Endothelial cell of umbilical vein (primary cell): ENCODE data around the gene NMD3. TPM values are rescaled to one million over a fixed set of nuclear protein-coding genes. Genes with fewer than 3 reads are reported as not detected.

Source experiments
- BruUV-seq: library from RNA; stranded (reverse); fragments of 400-500 nt; replicated peaks from 2 replicates; lab custom pipeline; 2021; lab: Mats Ljungman, UMichigan
- CTCF ChIA-PET: fragments of 300-600, 350-600 bp; sonication (Branson Sonifier 250); formaldehyde crosslinking; loops from one replicate; lab custom pipeline; 2021; ENCODE audit warnings: antibody characterized with exemption, inconsistent platforms; lab: Charles Lee
- POLR2A ChIA-PET: fragments of 300-600, 350-600 bp; sonication (Branson Sonifier 250); formaldehyde crosslinking; loops from one replicate; lab custom pipeline; 2021; ENCODE audit warnings: antibody characterized with exemption, inconsistent platforms; lab: Charles Lee
- DNase-seq: peaks from one replicate; pipeline ENCODE4 v3.0.0-alpha.2; 2011; ENCODE audit warnings: low read depth, low spot score
- FAIRE-seq: peaks from 2 replicates; lab custom pipeline; 2011; peaks lifted over from hg19 to GRCh38; lab: Jason Lieb, UNC
- H2AFZ ChIP-seq: 2 replicates; pipeline ENCODE4 v1.6.0; 2012; ENCODE audit warnings: low read depth, low read length, control low read depth, inconsistent platforms
- H3K27ac ChIP-seq: 2 replicates; pipeline ENCODE4 v1.5.1; 2011; ENCODE audit warnings: low read depth, mild to moderate bottlenecking, control low read depth, low read length, moderate library complexity; ENCODE audit not compliant: insufficient read depth
- H3K27me3 ChIP-seq, 2 experiments: 2 replicates each; pipeline versions ENCODE4 v1.6.0 to v1.6.1; 2011; ENCODE audit warnings: low read length in 2 of 2, mixed read lengths in 1 of 2; ENCODE audit not compliant: control insufficient read depth in 2 of 2, insufficient read depth in 2 of 2
- H3K36me3 ChIP-seq, 2 experiments: 2 replicates in 1 of 2; 3 replicates in 1 of 2; pipeline ENCODE4 v1.5.1; 2011; ENCODE audit warnings: low read length in 2 of 2, mild to moderate bottlenecking in 1 of 2, moderate library complexity in 1 of 2; ENCODE audit not compliant: control insufficient read depth in 2 of 2, insufficient read depth in 2 of 2; ENCODE audit errors: extremely low read depth in 1 of 2
- H3K4me1 ChIP-seq: 3 replicates; pipeline ENCODE4 v1.5.1; 2011; ENCODE audit warnings: mild to moderate bottlenecking, low read length; ENCODE audit not compliant: control insufficient read depth, insufficient read depth; ENCODE audit errors: extremely low read depth
- H3K4me2 ChIP-seq: 2 replicates; pipeline ENCODE4 v1.6.1; 2011; ENCODE audit warnings: low read length, control low read depth, mixed read lengths; ENCODE audit not compliant: insufficient read depth
- H3K4me3 ChIP-seq, 3 experiments: fragments of 200-600 bp in 1 of 3; sonication (generic), shearing (Covaris generic) in 1 of 3; replicated peaks in 1 of 3; 2 replicates each; pipeline ENCODE4 v1.5.1; 2011 to 2016; ENCODE audit warnings: control low read depth in 3 of 3, low read length in 3 of 3, mild to moderate bottlenecking in 2 of 3, inconsistent platforms in 1 of 3, low read depth in 1 of 3, moderate library complexity in 1 of 3; ENCODE audit not compliant: insufficient read depth in 1 of 3
- H3K79me2 ChIP-seq: 2 replicates; pipeline ENCODE4 v1.6.0; 2012; ENCODE audit warnings: low read length, inconsistent platforms; ENCODE audit not compliant: control insufficient read depth, insufficient read depth
- H3K9ac ChIP-seq: replicated peaks from 2 replicates; pipeline ENCODE3; 2011; ENCODE audit warnings: low read length, control low read depth; ENCODE audit not compliant: insufficient read depth; ENCODE audit errors: extremely low read depth
- H3K9me1 ChIP-seq: replicated peaks from 3 replicates; pipeline ENCODE4 v1.6.0; 2011; ENCODE audit warnings: mild to moderate bottlenecking, low read length; ENCODE audit not compliant: control insufficient read depth, insufficient read depth; ENCODE audit errors: extremely low read depth
- H3K9me3 ChIP-seq: replicated peaks from 2 replicates; pipeline ENCODE4 v1.5.1; 2012; ENCODE audit warnings: low read length, inconsistent platforms; ENCODE audit not compliant: control insufficient read depth, insufficient read depth
- H4K20me1 ChIP-seq: replicated peaks from 2 replicates; pipeline ENCODE3; 2011; ENCODE audit warnings: mild to moderate bottlenecking, low read length; ENCODE audit not compliant: control insufficient read depth, insufficient read depth; ENCODE audit errors: extremely low read depth
- CTCF ChIP-seq, 2 donors: IDR thresholded peaks; 1 replicate in 1 of 2; 2 replicates in 1 of 2; pipeline ENCODE4 v1.5.1; 2011; ENCODE audit warnings: low read length in 2 of 2, mild to moderate bottlenecking in 2 of 2, moderate library complexity in 2 of 2, control low read depth in 1 of 2, inconsistent platforms in 1 of 2, low read depth in 1 of 2; ENCODE audit not compliant: insufficient read depth in 1 of 2; ENCODE audit errors: extremely low read depth in 1 of 2
- EZH2 ChIP-seq: IDR thresholded peaks from 2 replicates; pipeline ENCODE4 v1.6.1; 2012; ENCODE audit warnings: borderline replicate concordance, low read depth, mild to moderate bottlenecking, moderate library complexity, low read length, inconsistent platforms; ENCODE audit not compliant: severe bottlenecking
- FOS ChIP-seq: IDR thresholded peaks from 2 replicates; pipeline ENCODE4 v1.6.1; 2011; ENCODE audit warnings: mild to moderate bottlenecking, low read length, moderate library complexity, borderline replicate concordance; ENCODE audit not compliant: insufficient read depth
- GATA2 ChIP-seq: IDR thresholded peaks from 2 replicates; pipeline ENCODE4 v1.7.0; 2011; ENCODE audit warnings: low read depth, mild to moderate bottlenecking, moderate library complexity, mixed read lengths, low read length; ENCODE audit not compliant: insufficient read length, insufficient read depth
- JUN ChIP-seq: IDR thresholded peaks from 2 replicates; pipeline ENCODE4 v1.6.1; 2011; ENCODE audit warnings: borderline replicate concordance, low read depth; ENCODE audit not compliant: insufficient read length, insufficient read depth
- MAX ChIP-seq: IDR thresholded peaks from 2 replicates; pipeline ENCODE4 v1.6.1; 2011; ENCODE audit not compliant: insufficient read depth, insufficient read length
- MYC ChIP-seq: IDR thresholded peaks from one replicate; pipeline ENCODE4 v1.6.1; 2011; ENCODE audit warnings: mild to moderate bottlenecking, low read depth, low read length
- POLR2A ChIP-seq: IDR thresholded peaks from 2 replicates; pipeline ENCODE4 v1.6.1; 2012; ENCODE audit warnings: low read depth, mild to moderate bottlenecking, control low read depth, low read length
- POLR2AphosphoS5 ChIP-seq: IDR thresholded peaks from 2 replicates; pipeline ENCODE4 v1.6.1; 2012; ENCODE audit warnings: low read depth, mild to moderate bottlenecking, control low read depth, low read length, moderate library complexity; ENCODE audit not compliant: insufficient read depth
- dilution Hi-C: fragments of 300-500 bp; cut with MboI; formaldehyde crosslinking; loops from one replicate; pipeline ENCODE4 v1.15.0; 2019; ENCODE audit warnings: low sequenced_read_pairs; ENCODE audit not compliant: extremely low pct_ligation_motif_present
- intact Hi-C: fragments of 100-400 bp; cut with micrococcal nuclease; formaldehyde crosslinking; loops from one replicate; pipeline ENCODE4 v1.10.0; 2022
- polyA plus RNA-seq, 4 experiments: library from polyadenylated mRNA; depleted of rRNA in 3 of 4; stranded (reverse) in 3 of 4; unstranded in 1 of 4; fragments of >200 nt; gene quantifications; 2 replicates each; pipeline versions ENCODE4 v1.2.1 to v1.2.3, GENCODE V29; 2011 to 2012; ENCODE audit warnings: missing spikeins in 1 of 4
- total RNA-seq: library from RNA; stranded (reverse); gene quantifications from 2 replicates; pipeline ENCODE4 v1.2.3, GENCODE V29; 2021

The NMD3 gene
- total and polyA plus RNA-seq, 2 donors (not counting 3 experiments of a cell fraction or from before 2014, with no cell fraction given) = 14.2 to 53.8 TPM

GRCh38 chr3:161250116-161250515 is 29.0 kb downstream of the NMD3 start:
- H3K4me1 ChIP-seq = no peaks in the 10 kb centered on the region
- H3K9me1 ChIP-seq = no peaks in the 10 kb centered on the region
- TF ChIP-seq EZH2 (no peak), POLR2A (no peak), CTCF (IDR thresholded peaks at IDR 0.05; ENCODE audit: extremely low read depth in 1 of 2, insufficient read depth in 1 of 2, low read depth in 1 of 2, low read length in 2 of 2) (no peak), GATA2 (no peak), FOS (no peak), MYC (no peak), JUN (no peak), POLR2AphosphoS5 (no peak), MAX (no peak)
- BruUV-seq = no TSS peak
- no peak overlapping the region for H3K4me3 ChIP-seq
- H3K27ac ChIP-seq = no peak overlapping the region
- H3K4me2 ChIP-seq = no peak overlapping the region
- H3K9me3 ChIP-seq = no peaks in the 10 kb centered on the region
- ChIA-PET CTCF (interaction anchor here (0.7 to 2.2 kb wide), 2 partner anchors 11 to 18 kb away, joined by 3 to 9 read pairs; no protein-coding TSS in a partner anchor), POLR2A (no interaction called here)
- dilution Hi-C loops (no loop called here), intact Hi-C loops (no loop called here)
- peaks cover 9 to 30% of the 10 kb centered on the region in 2 experiments for H3K36me3 ChIP-seq
- H3K9ac ChIP-seq = no peak overlapping the region
- no peak for FAIRE-seq
- H4K20me1 ChIP-seq = no peaks in the 10 kb centered on the region
- H3K79me2 ChIP-seq = peaks cover 2% of the 10 kb centered on the region
- no peak overlapping the region for H2AFZ ChIP-seq
- DNase-seq = no peak
- H3K27me3 ChIP-seq = no peaks in the 10 kb centered on the region
